ENCODE results near the gene MOSPD2.

Gene MOSPD2

DNA sequence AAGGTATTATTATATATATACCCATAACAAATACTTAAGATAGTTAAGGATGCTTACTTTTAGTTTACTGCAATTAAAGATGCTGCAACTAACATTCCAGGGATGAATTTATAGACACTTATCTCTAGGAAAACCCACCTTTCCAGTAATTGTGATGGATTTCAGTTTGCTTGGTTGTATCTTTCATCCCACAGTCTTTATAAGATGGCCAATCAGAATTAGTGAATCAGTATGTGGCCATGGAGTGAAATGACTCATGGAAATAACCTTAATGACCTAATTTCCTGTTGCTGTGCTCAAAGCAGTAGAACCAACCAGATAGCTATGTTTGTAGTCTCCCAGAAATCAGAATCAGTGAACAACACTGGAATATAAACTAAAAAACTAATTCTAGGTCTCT is 26.4 kb downstream of the MOSPD2 start:
- TF ChIP-seq, protein P1, sequence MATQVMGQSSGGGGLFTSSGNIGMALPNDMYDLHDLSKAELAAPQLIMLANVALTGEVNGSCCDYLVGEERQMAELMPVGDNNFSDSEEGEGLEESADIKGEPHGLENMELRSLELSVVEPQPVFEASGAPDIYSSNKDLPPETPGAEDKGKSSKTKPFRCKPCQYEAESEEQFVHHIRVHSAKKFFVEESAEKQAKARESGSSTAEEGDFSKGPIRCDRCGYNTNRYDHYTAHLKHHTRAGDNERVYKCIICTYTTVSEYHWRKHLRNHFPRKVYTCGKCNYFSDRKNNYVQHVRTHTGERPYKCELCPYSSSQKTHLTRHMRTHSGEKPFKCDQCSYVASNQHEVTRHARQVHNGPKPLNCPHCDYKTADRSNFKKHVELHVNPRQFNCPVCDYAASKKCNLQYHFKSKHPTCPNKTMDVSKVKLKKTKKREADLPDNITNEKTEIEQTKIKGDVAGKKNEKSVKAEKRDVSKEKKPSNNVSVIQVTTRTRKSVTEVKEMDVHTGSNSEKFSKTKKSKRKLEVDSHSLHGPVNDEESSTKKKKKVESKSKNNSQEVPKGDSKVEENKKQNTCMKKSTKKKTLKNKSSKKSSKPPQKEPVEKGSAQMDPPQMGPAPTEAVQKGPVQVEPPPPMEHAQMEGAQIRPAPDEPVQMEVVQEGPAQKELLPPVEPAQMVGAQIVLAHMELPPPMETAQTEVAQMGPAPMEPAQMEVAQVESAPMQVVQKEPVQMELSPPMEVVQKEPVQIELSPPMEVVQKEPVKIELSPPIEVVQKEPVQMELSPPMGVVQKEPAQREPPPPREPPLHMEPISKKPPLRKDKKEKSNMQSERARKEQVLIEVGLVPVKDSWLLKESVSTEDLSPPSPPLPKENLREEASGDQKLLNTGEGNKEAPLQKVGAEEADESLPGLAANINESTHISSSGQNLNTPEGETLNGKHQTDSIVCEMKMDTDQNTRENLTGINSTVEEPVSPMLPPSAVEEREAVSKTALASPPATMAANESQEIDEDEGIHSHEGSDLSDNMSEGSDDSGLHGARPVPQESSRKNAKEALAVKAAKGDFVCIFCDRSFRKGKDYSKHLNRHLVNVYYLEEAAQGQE (IDR thresholded peaks at IDR 0.05; ENCODE audit: low read depth) = no peak
- TF ChIP-seq EP300 (IDR thresholded peaks at IDR 0.05; ENCODE audit: borderline replicate concordance) = no peak
- no peak for TF ChIP-seq NFIC (IDR thresholded peaks at IDR 0.05)
- TF ChIP-seq ZBTB7A (IDR thresholded peaks at IDR 0.05; ENCODE audit: low read depth) = no peak
- no peak for TF ChIP-seq TCF12 (IDR thresholded peaks at IDR 0.05; ENCODE audit: low read depth)
- TF ChIP-seq CREB1 (IDR thresholded peaks at IDR 0.05; ENCODE audit: low read depth) = no peak
- TF ChIP-seq, protein P2, sequence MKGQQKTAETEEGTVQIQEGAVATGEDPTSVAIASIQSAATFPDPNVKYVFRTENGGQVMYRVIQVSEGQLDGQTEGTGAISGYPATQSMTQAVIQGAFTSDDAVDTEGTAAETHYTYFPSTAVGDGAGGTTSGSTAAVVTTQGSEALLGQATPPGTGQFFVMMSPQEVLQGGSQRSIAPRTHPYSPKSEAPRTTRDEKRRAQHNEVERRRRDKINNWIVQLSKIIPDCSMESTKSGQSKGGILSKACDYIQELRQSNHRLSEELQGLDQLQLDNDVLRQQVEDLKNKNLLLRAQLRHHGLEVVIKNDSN (IDR thresholded peaks at IDR 0.05) = no peak
- TF ChIP-seq RAD21 (IDR thresholded peaks at IDR 0.05; ENCODE audit: low read depth) = no peak
- no peak for TF ChIP-seq YY1 (IDR thresholded peaks at IDR 0.05; ENCODE audit: low read depth)
- TF ChIP-seq EGR1 (IDR thresholded peaks at IDR 0.05) = no peak

DNA sequence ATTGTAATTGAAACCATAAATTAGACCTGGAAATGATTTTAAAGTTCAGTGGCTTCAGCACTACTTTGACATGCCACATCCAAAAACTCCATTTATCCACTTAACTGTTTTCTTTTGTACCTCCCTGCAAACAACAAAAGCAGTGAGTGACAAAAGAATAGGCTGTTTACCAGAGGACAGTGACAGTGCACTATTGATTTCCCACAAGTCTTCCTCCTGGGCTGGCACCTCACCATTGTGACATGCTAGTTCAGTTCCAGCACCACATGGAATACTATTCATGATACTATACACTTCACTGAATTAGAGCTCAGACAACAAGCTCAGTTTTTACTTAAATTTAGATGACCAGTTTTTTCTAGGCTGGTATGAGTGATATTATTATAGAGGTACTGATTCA is 29.3 kb downstream of the MOSPD2 start:
- TF ChIP-seq EP300 (IDR thresholded peaks at IDR 0.05; ENCODE audit: borderline replicate concordance) = no peak
- TF ChIP-seq NFIC (IDR thresholded peaks at IDR 0.05) = no peak
- TF ChIP-seq, protein P3, sequence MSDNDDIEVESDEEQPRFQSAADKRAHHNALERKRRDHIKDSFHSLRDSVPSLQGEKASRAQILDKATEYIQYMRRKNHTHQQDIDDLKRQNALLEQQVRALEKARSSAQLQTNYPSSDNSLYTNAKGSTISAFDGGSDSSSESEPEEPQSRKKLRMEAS (IDR thresholded peaks at IDR 0.05) = no peak
- TF ChIP-seq CEBPB (IDR thresholded peaks at IDR 0.05) = no peak
- TF ChIP-seq TCF12 (IDR thresholded peaks at IDR 0.05; ENCODE audit: low read depth) = no peak
- no peak for TF ChIP-seq YY1 (IDR thresholded peaks at IDR 0.05; ENCODE audit: low read depth)
- TF ChIP-seq CREB1 (IDR thresholded peaks at IDR 0.05; ENCODE audit: low read depth) = no peak
- no peak for TF ChIP-seq TEAD4 (IDR thresholded peaks at IDR 0.05)
- TF ChIP-seq RAD21 (IDR thresholded peaks at IDR 0.05; ENCODE audit: low read depth) = no peak
- TF ChIP-seq, protein P1 (IDR thresholded peaks at IDR 0.05; ENCODE audit: low read depth) = no peak

DNA sequence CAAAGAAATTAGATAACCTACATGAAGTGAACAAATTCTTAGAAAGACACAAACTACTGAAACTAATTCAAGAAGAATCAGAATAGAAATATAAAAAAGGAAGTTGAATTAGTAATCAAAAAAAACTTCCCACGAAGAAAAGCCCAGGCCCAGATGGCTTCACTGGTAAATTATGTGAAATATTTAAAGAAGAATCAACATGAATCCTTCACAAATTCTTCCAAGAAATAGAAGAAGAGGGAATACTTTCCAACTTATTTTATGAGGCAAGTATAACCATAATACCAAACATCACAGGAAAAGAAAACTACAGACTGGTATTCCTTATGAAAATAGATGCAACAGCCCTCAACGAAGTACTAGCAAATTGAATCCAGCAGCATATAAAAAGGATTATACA is 30.7 kb downstream of the MOSPD2 start:
- TF ChIP-seq, protein P1 (IDR thresholded peaks at IDR 0.05; ENCODE audit: low read depth) = no peak

DNA sequence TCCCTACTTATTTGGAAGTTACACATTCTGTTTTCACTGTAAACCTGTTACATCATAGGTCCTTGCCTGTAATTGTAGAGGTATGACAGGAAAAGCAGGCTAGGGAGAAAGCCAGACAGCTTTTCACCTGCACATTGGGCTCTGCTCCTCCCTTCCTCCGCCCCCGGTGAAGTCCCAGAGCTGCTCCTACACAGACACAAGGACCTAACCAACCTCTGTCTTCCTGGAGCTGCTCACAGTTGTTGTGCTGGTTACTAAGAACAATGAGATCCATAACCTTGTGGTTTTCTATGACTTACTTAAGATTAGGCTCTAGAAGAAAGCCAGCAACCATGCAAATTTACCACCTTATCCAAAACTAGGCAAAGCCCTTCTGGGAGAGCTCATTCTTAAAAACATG is 40.0 kb downstream of the MOSPD2 start:
- TF ChIP-seq YY1 (IDR thresholded peaks at IDR 0.05; ENCODE audit: low read depth) = no peak
- no peak for TF ChIP-seq ZBTB7A (IDR thresholded peaks at IDR 0.05; ENCODE audit: low read depth)
- no peak for TF ChIP-seq EP300 (IDR thresholded peaks at IDR 0.05; ENCODE audit: borderline replicate concordance)
- TF ChIP-seq TEAD4 (IDR thresholded peaks at IDR 0.05) = no peak
- no peak for TF ChIP-seq TAF1 (IDR thresholded peaks at IDR 0.05; ENCODE audit: low read depth)
- no peak for TF ChIP-seq EGR1 (IDR thresholded peaks at IDR 0.05)
- no peak for TF ChIP-seq NFIC (IDR thresholded peaks at IDR 0.05)
- TF ChIP-seq, protein P1 (IDR thresholded peaks at IDR 0.05; ENCODE audit: low read depth) = no peak
- TF ChIP-seq CEBPB (IDR thresholded peaks at IDR 0.05) = no peak
- no peak for TF ChIP-seq FOXM1 (IDR thresholded peaks at IDR 0.05; ENCODE audit: borderline replicate concordance, low read depth)
- no peak for TF ChIP-seq CREB1 (IDR thresholded peaks at IDR 0.05; ENCODE audit: low read depth)
- no peak for TF ChIP-seq TCF12 (IDR thresholded peaks at IDR 0.05; ENCODE audit: low read depth)
- TF ChIP-seq, protein P3 (IDR thresholded peaks at IDR 0.05) = no peak

Measured in Ishikawa (cell line).